T-cell (primary cell): ENCODE results near the gene CCDC158. TPM values are rescaled to one million over a fixed set of nuclear protein-coding genes. Genes with fewer than 3 reads are reported as not detected.

Experiments
- ATAC-seq, 4 experiments: fragments of 200-7000 bp in 3 of 4; fragments of 150-1000 bp in 1 of 4; cut with Tn5 transposase; replicated peaks in 1 of 4; 1 replicate in 3 of 4; 2 replicates in 1 of 4; pipeline ENCODE4 v1.10.0; 2021; ENCODE audit warnings: moderate library complexity in 3 of 4, mild to moderate bottlenecking in 2 of 4, moderate number of reproducible peaks in 1 of 4
- CTCF ChIA-PET, 2 donors: fragments of 300-600 bp; sonication (Branson Sonifier 250); formaldehyde crosslinking; loops; one replicate each; lab custom pipeline; 2022; ENCODE audit warnings: antibody characterized with exemption in 2 of 2; lab: Charles Lee
- POLR2A ChIA-PET, 2 donors: fragments of 300-600 bp; sonication (Branson Sonifier 250); formaldehyde crosslinking; loops; one replicate each; lab custom pipeline; 2022; ENCODE audit warnings: antibody characterized with exemption in 2 of 2; lab: Charles Lee
- DNase-seq, 35 experiments: peaks; one replicate each; pipeline versions ENCODE4 v3.0.0 to v3.0.0-alpha.2; 2013 to 2023
- H3K27ac ChIP-seq: one replicate; pipeline ENCODE4 v1.5.1; 2013; ENCODE audit warnings: low read length
- H3K27me3 ChIP-seq, 2 experiments: replicated peaks in 1 of 2; 1 replicate in 1 of 2; 2 replicates in 1 of 2; pipeline versions ENCODE4 v1.6.1 to v1.7.0; 2013; ENCODE audit warnings: low read length in 1 of 2, mixed read lengths in 1 of 2; ENCODE audit not compliant: control insufficient read depth in 2 of 2, insufficient read depth in 2 of 2; ENCODE audit errors: extremely low read depth in 1 of 2
- H3K36me3 ChIP-seq, 2 donors: 1 replicate in 1 of 2; 2 replicates in 1 of 2; pipeline versions ENCODE4 v1.6.1 to v1.7.0; 2013; ENCODE audit warnings: low read length in 1 of 2; ENCODE audit not compliant: control insufficient read depth in 2 of 2, insufficient read depth in 1 of 2; ENCODE audit errors: extremely low read depth in 1 of 2
- H3K4me1 ChIP-seq, 2 experiments: 1 replicate in 1 of 2; 2 replicates in 1 of 2; pipeline versions ENCODE4 v1.6.1 to v1.7.0; 2013; ENCODE audit warnings: low read length in 2 of 2, mixed read lengths in 1 of 2; ENCODE audit not compliant: insufficient read depth in 2 of 2, control insufficient read depth in 1 of 2; ENCODE audit errors: extremely low read depth in 1 of 2
- H3K4me3 ChIP-seq, 2 donors: 1 replicate in 1 of 2; 2 replicates in 1 of 2; pipeline versions ENCODE4 v1.5.1 to v1.7.0; 2013; ENCODE audit warnings: mild to moderate bottlenecking in 2 of 2, low read length in 1 of 2, moderate library complexity in 1 of 2; ENCODE audit not compliant: control insufficient read depth in 1 of 2; ENCODE audit errors: extremely low read depth in 1 of 2
- H3K9me3 ChIP-seq: 2 replicates; pipeline ENCODE4 v1.7.0; 2013
- H3K27ac Mint-ChIP-seq, 2 donors: one replicate each; pipeline ENCODE4 v1.8.0; 2020 to 2021; ENCODE audit warnings: mild to moderate bottlenecking in 2 of 2, mixed read lengths in 2 of 2
- H3K27me3 Mint-ChIP-seq, 2 donors: one replicate each; pipeline ENCODE4 v1.8.0; 2021 to 2022; ENCODE audit warnings: mixed read lengths in 2 of 2
- H3K36me3 Mint-ChIP-seq: one replicate; pipeline ENCODE4 v1.8.0; 2021; ENCODE audit warnings: mixed read lengths
- H3K4me1 Mint-ChIP-seq, 3 donors: one replicate each; pipeline ENCODE4 v1.8.0; 2020 to 2022; ENCODE audit warnings: mixed read lengths in 3 of 3, mild to moderate bottlenecking in 1 of 3
- H3K4me3 Mint-ChIP-seq, 3 donors: one replicate each; pipeline ENCODE4 v1.8.0; 2020 to 2022; ENCODE audit warnings: mild to moderate bottlenecking in 3 of 3, mixed read lengths in 3 of 3, moderate library complexity in 3 of 3
- H3K9me3 Mint-ChIP-seq, 3 donors: one replicate each; pipeline ENCODE4 v1.8.0; 2020 to 2022; ENCODE audit warnings: mixed read lengths in 3 of 3
- WGBS: methylation state at CpG from one replicate; pipeline ENCODE4 v1.1.5; 2013; ENCODE audit warnings: missing lambda C conversion rate; ENCODE audit not compliant: insufficient coverage; 5-methylcytosine and 5-hydroxymethylcytosine counted together
- total RNA-seq, 35 experiments: library from RNA in 6 of 35; stranded (reverse) in 6 of 35; fragments of 120-200 nt in 1 of 35; gene quantifications; one replicate each; pipeline versions ENCODE4 v1.2.1 to v1.2.4 and lab custom pipeline; 2013 to 2026

CCDC158 gene
- total RNA-seq, 5 donors from 2014 or later (not counting 1 experiment from before 2014, with no cell fraction given): not detected

DNA sequence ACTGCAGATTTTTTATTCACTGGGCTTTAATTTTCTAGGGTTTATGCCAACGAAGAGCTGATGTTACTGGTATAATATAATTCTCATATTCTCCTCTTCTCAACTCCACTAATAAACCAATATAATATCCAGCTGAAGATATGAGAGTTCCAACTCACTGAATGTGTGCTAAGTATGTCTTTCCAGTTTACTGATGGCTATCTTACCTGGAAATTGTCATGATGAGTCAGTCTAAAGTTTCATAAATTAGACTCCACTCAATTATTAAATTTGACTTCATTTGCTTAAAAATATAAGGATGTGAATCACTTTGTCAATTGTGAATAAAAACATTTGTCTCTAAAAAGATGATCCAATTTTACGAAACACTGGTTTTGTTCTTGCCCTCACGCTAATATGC is 86.1 kb downstream of the CCDC158 start:
- Histone ChIP-seq H3K4me1 (no peaks in the 10 kb centered on the region), H3K27me3 (no peaks in the 10 kb centered on the region), H3K36me3 (no peaks in the 10 kb centered on the region), H3K27ac (no peak overlapping the region), H3K9me3 (no peaks in the 10 kb centered on the region), H3K4me3 (no peak overlapping the region)
- H3K27ac Mint-ChIP-seq: no peak overlapping the region
- WGBS: no CpG with 5 or more reads among the region's 3 CpGs
- no peak for ATAC-seq
- H3K4me1 Mint-ChIP-seq: no peaks in the 10 kb centered on the region
- H3K27me3 Mint-ChIP-seq: peaks cover 2 to 5% of the 10 kb centered on the region in 2 donors
- DNase-seq: no peak
- H3K9me3 Mint-ChIP-seq: no peaks in the 10 kb centered on the region
- ChIA-PET POLR2A (no interaction called here), CTCF (interaction anchor here (1.1 to 1.4 kb wide), 2 partner anchors 42 to 155 kb away, joined by 4 read pairs; no protein-coding TSS in a partner anchor)
- H3K4me3 Mint-ChIP-seq: no peak overlapping the region
- H3K36me3 Mint-ChIP-seq: no peaks in the 10 kb centered on the region

DNA sequence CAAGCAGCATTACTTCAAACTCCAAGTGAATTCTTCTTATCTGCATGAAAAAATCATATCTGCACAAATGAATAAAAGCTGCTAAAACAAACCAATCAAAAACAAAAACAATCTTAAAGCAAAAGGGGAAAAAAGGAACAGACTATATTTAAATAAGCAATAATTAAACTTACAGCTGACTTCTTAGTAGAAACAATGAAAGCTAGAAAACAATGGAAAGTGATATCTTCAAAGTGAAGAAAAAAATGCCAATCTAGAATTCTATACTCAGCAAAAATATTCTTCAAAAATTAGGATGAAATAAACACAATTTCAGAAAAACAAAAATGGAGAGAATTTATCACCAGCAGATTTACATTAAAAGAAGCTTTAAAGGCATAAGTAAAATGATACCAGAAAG is 94.4 kb downstream of the CCDC158 start:
- Histone ChIP-seq H3K4me3 (no peak overlapping the region), H3K4me1 (no peaks in the 10 kb centered on the region), H3K27me3 (peaks cover 0 to 2% of the 10 kb centered on the region in 2 experiments), H3K36me3 (no peaks in the 10 kb centered on the region), H3K9me3 (peaks cover 2% of the 10 kb centered on the region), H3K27ac (no peak overlapping the region)
- no peak for ATAC-seq
- Mint-ChIP-seq H3K27ac (no peak overlapping the region), H3K4me3 (no peak overlapping the region), H3K27me3 (peaks cover 1 to 7% of the 10 kb centered on the region in 2 donors), H3K4me1 (no peaks in the 10 kb centered on the region), H3K9me3 (peaks cover 12 to 20% (median 17%) of the 10 kb centered on the region in 3 donors), H3K36me3 (peaks cover 4% of the 10 kb centered on the region)
- POLR2A ChIA-PET: no interaction called here
- CTCF ChIA-PET: interaction anchor here in 1 of 2 donors (1.6 kb wide), 1 partner anchor 147 kb away, joined by 3 read pairs; no protein-coding TSS in a partner anchor
- DNase-seq: no peak

DNA sequence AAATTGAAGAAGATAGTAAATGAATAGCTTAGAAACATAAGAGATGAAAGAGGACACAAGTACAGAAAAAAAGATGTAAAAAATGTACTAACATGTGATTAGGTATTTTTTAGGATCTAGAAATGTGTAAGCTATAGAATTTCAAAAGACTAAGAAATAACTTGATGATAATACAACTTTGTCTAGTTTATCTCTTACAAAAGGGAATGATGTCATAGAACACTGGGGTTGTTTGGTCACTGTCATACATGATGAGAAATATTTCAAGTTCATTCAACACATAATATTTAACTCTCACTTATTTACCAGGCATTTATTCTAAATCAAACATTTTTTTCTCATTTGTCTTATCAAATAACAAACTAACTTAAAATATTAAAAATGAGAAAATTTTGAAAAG is 95.9 kb downstream of the CCDC158 start:
- Histone ChIP-seq H3K27ac (no peak overlapping the region), H3K4me3 (no peak overlapping the region), H3K27me3 (peaks cover 0 to 2% of the 10 kb centered on the region in 2 experiments), H3K36me3 (no peaks in the 10 kb centered on the region), H3K9me3 (peaks cover 3% of the 10 kb centered on the region), H3K4me1 (no peaks in the 10 kb centered on the region)
- Mint-ChIP-seq H3K36me3 (peaks cover 4% of the 10 kb centered on the region), H3K4me1 (no peaks in the 10 kb centered on the region), H3K27ac (no peak overlapping the region), H3K4me3 (no peak overlapping the region), H3K9me3 (peaks cover 20 to 24% (median 22%) of the 10 kb centered on the region in 3 donors), H3K27me3 (peaks cover 1 to 7% of the 10 kb centered on the region in 2 donors)
- no peak for ATAC-seq
- ChIA-PET POLR2A (interaction anchor here in 1 of 2 donors (0.6 kb wide), 1 partner anchor 886 kb away, joined by 4 read pairs; no protein-coding TSS in a partner anchor), CTCF (interaction anchor here in 1 of 2 donors (1.2 kb wide), 1 partner anchor 11 kb away, joined by 3 read pairs; no protein-coding TSS in a partner anchor)
- DNase-seq: no peak

GRCh38 chr4:76322236-76322635 is 98.7 kb downstream of the CCDC158 start:
- peaks cover 0 to 5% of the 10 kb centered on the region in 2 donors for H3K27me3 Mint-ChIP-seq
- peaks cover 15 to 36% (median 25%) of the 10 kb centered on the region in 3 donors for H3K9me3 Mint-ChIP-seq
- WGBS: no CpG with 5 or more reads among the region's 3 CpGs
- H3K27ac Mint-ChIP-seq: no peak overlapping the region
- Histone ChIP-seq H3K4me1 (no peaks in the 10 kb centered on the region), H3K27me3 (no peaks in the 10 kb centered on the region), H3K9me3 (peaks cover 4% of the 10 kb centered on the region), H3K4me3 (no peak overlapping the region), H3K27ac (no peak overlapping the region), H3K36me3 (no peaks in the 10 kb centered on the region)
- no peak for DNase-seq
- no peak overlapping the region for H3K4me3 Mint-ChIP-seq
- no peaks in the 10 kb centered on the region for H3K36me3 Mint-ChIP-seq
- ChIA-PET POLR2A (no interaction called here), CTCF (no interaction called here)
- H3K4me1 Mint-ChIP-seq: no peaks in the 10 kb centered on the region
- no peak for ATAC-seq

DNA sequence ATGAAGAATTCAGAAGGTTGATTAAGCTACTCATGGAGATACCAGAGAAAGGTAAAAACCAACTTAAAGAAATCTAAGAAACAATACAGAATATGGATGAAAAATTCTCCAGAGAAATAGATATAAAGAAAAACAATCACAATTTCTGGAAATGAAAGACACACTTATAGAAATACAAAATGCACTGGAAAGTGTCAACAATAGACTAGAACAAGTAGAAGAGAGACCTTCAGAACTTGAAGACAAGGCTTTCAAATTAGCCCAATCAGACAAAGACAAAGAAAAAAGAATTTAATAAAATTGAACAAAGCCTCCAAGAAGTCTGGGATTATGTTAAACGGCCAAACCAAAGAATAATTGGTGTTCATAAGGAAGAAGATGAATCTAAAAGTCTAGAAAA is 104.8 kb downstream of the CCDC158 start:
- H3K4me3 ChIP-seq: no peak overlapping the region
- H3K36me3 ChIP-seq: no peaks in the 10 kb centered on the region
- Mint-ChIP-seq H3K9me3 (peaks cover 18 to 44% (median 20%) of the 10 kb centered on the region in 3 donors), H3K27ac (no peak overlapping the region), H3K4me1 (no peaks in the 10 kb centered on the region), H3K36me3 (peaks cover 18% of the 10 kb centered on the region), H3K27me3 (peaks cover 9 to 10% of the 10 kb centered on the region in 2 donors), H3K4me3 (no peak overlapping the region)
- DNase-seq (no peak), ATAC-seq (no peak)
- H3K4me1 ChIP-seq: no peaks in the 10 kb centered on the region
- no CpG with 5 or more reads among the region's 1 CpG for WGBS
- ChIA-PET CTCF (interaction anchor here in 1 of 2 donors (1.4 kb wide), 1 partner anchor 136 kb away, joined by 4 read pairs; no protein-coding TSS in a partner anchor), POLR2A (interaction anchor here (0.6 to 0.7 kb wide), 2 partner anchors 14 to 729 kb away, joined by 4 to 6 read pairs; no protein-coding TSS in a partner anchor)
- H3K27me3 ChIP-seq: peaks cover 0 to 6% of the 10 kb centered on the region in 2 experiments
- no peak overlapping the region for H3K27ac ChIP-seq
- peaks cover 5% of the 10 kb centered on the region for H3K9me3 ChIP-seq

DNA sequence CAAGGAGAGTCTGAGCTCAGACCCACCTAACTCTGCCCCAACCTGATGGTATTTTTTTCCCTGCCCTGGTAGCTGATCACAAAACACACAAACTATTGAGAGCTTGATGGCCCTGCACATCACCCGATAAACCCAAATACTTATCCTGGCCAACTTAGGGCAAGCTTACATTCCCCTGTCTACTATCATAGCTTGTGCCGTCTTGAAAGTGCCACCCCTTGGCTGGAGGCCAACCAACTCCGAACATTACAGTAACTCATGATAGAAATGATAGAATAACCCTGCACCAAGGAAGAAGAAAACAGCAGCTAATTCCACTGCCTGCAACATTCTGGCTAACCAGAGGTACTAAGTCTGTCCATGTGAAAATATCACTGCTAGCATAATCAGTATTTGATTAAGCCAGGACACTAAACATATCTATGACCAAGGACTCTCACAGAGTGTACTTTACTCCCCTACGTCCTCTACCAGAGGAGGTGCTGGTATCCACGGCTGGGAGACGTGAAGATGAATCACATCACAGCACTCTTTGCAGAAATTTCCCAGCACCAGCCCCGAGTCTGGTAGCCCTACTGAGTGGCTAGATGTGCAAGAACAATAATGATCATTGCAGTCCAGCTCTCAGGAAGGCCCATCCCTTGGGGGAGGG is 105.5 kb downstream of the CCDC158 start:
- Mint-ChIP-seq H3K9me3 (peaks cover 13 to 42% (median 18%) of the 10 kb centered on the region in 3 donors), H3K4me1 (no peaks in the 10 kb centered on the region), H3K27ac (no peak overlapping the region), H3K36me3 (peaks cover 18% of the 10 kb centered on the region), H3K27me3 (peaks cover 9 to 10% of the 10 kb centered on the region in 2 donors), H3K4me3 (no peak overlapping the region)
- peaks cover 5% of the 10 kb centered on the region for H3K9me3 ChIP-seq
- H3K27ac ChIP-seq: no peak overlapping the region
- peaks cover 0 to 6% of the 10 kb centered on the region in 2 experiments for H3K27me3 ChIP-seq
- H3K36me3 ChIP-seq: no peaks in the 10 kb centered on the region
- no peak for ATAC-seq
- WGBS: 100% methylated on average over 4 of the region's 7 CpGs
- POLR2A ChIA-PET: no interaction called here
- DNase-seq: no peak
- CTCF ChIA-PET: no interaction called here
- no peak overlapping the region for H3K4me3 ChIP-seq
- no peaks in the 10 kb centered on the region for H3K4me1 ChIP-seq
